HEK293 (cell line): Measurements from ENCODE around the gene BTBD3.

Experiments
- CTCF ChIA-PET: fragments of 350-600 bp; formaldehyde crosslinking; extraction: SDS; loops from one replicate; lab custom pipeline; 2021; ENCODE audit warnings: antibody characterized with exemption; lab: Yijun Ruan, JAX
- POLR2A ChIA-PET: fragments of 300-600 bp; formaldehyde crosslinking; extraction: SDS; loops from one replicate; lab custom pipeline; 2020; ENCODE audit warnings: antibody characterized with exemption, inconsistent platforms; lab: Yijun Ruan, JAX
- H3K27ac ChIP-seq: fragments of 200-500 bp; sonication (Bioruptor generic); 2 replicates; pipeline ENCODE4 v1.5.1; 2014; ENCODE audit warnings: low read depth, low read length, control low read depth, inconsistent platforms; ENCODE audit errors: extremely low read depth
- H3K36me3 ChIP-seq, 2 experiments: fragments of 200-500 bp in 1 of 2; sonication (Bioruptor generic) in 1 of 2; 1 replicate in 1 of 2; 2 replicates in 1 of 2; pipeline ENCODE4 v1.5.1; 2014 to 2017; ENCODE audit warnings: inconsistent platforms in 2 of 2, low read length in 2 of 2; ENCODE audit not compliant: control insufficient read depth in 2 of 2, insufficient read depth in 1 of 2
- H3K4me1 ChIP-seq: fragments of 200-500 bp; sonication (Bioruptor generic); 2 replicates; pipeline ENCODE4 v1.5.1; 2014; ENCODE audit warnings: mild to moderate bottlenecking, low read length, inconsistent platforms; ENCODE audit not compliant: control insufficient read depth, insufficient read depth
- H3K4me3 ChIP-seq: 2 replicates; pipeline ENCODE4 v1.5.1; 2011; ENCODE audit warnings: low read depth, mild to moderate bottlenecking, control low read depth, low read length, moderate library complexity
- H3K9me3 ChIP-seq: fragments of 200-500 bp; sonication (Bioruptor generic); 2 replicates; pipeline ENCODE4 v1.5.1; 2014; ENCODE audit warnings: low read depth, low read length, inconsistent platforms; ENCODE audit not compliant: control insufficient read depth, insufficient read depth
- HOXA7 ChIP-seq: sonication (generic); formaldehyde crosslinking; IDR thresholded peaks from 2 replicates; pipeline ENCODE4 v1.8.1; 2022; ENCODE audit warnings: missing genetic modification reagents, borderline replicate concordance
- RBAK ChIP-seq: fragments of 450-650 bp; formaldehyde crosslinking; IDR thresholded peaks from 2 replicates; pipeline ENCODE4 v1.5.1; 2016; ENCODE audit warnings: missing biosample characterization, missing genetic modification characterization
- REPIN1 ChIP-seq: fragments of 450-650 bp; formaldehyde crosslinking; IDR thresholded peaks from 2 replicates; pipeline ENCODE4 v1.5.1; 2017; ENCODE audit warnings: missing biosample characterization, missing genetic modification characterization, low read depth
- WT1 ChIP-seq: fragments of 450-650 bp; formaldehyde crosslinking; IDR thresholded peaks from 2 replicates; pipeline ENCODE4 v1.5.1; 2016; ENCODE audit warnings: missing biosample characterization, missing genetic modification characterization
- ZBTB8A ChIP-seq: fragments of 450-650 bp; formaldehyde crosslinking; IDR thresholded peaks from 2 replicates; pipeline ENCODE4 v1.5.1; 2016; ENCODE audit warnings: missing biosample characterization, missing genetic modification characterization
- ZNF133 ChIP-seq: fragments of 450-650 bp; formaldehyde crosslinking; IDR thresholded peaks from 2 replicates; pipeline ENCODE4 v1.5.1; 2016; ENCODE audit warnings: missing biosample characterization, missing genetic modification characterization
- ZNF202 ChIP-seq: fragments of 450-650 bp; formaldehyde crosslinking; IDR thresholded peaks from 2 replicates; pipeline ENCODE4 v1.5.1; 2016; ENCODE audit warnings: missing biosample characterization, missing genetic modification characterization, borderline replicate concordance
- ZNF530 ChIP-seq: fragments of 450-650 bp; formaldehyde crosslinking; IDR thresholded peaks from 2 replicates; pipeline ENCODE4 v1.5.1; 2016; ENCODE audit warnings: low read depth, missing biosample characterization, missing genetic modification characterization
- ZNF571 ChIP-seq: fragments of 450-650 bp; formaldehyde crosslinking; IDR thresholded peaks from 2 replicates; pipeline ENCODE4 v1.5.0; 2017; ENCODE audit warnings: missing biosample characterization, missing genetic modification characterization
- ZNF660 ChIP-seq: fragments of 450-650 bp; IDR thresholded peaks from 2 replicates; pipeline ENCODE4 v1.5.1; 2018; ENCODE audit warnings: missing biosample characterization, mild to moderate bottlenecking, missing genetic modification characterization
- ZSCAN23 ChIP-seq: fragments of 450-650 bp; formaldehyde crosslinking; IDR thresholded peaks from 2 replicates; pipeline ENCODE4 v1.5.1; 2016; ENCODE audit warnings: missing biosample characterization, missing genetic modification characterization
- ZXDB ChIP-seq: fragments of 450-650 bp; formaldehyde crosslinking; IDR thresholded peaks from 2 replicates; pipeline ENCODE4 v1.5.1; 2016; ENCODE audit warnings: missing biosample characterization, missing genetic modification characterization
- TF ChIP-seq, protein P1 (sequence below): fragments of 450-650 bp; formaldehyde crosslinking; IDR thresholded peaks from 2 replicates; pipeline ENCODE4 v1.5.1; 2017; ENCODE audit warnings: missing biosample characterization, mild to moderate bottlenecking, missing genetic modification characterization, moderate library complexity
- TF ChIP-seq, protein P2 (sequence below): fragments of 450-650 bp; IDR thresholded peaks from 2 replicates; pipeline ENCODE4 v1.5.1; 2018; ENCODE audit warnings: missing biosample characterization, mild to moderate bottlenecking, missing genetic modification characterization
- TF ChIP-seq, protein P3 (sequence below): fragments of 450-650 bp; formaldehyde crosslinking; IDR thresholded peaks from 2 replicates; pipeline ENCODE4 v1.5.1; 2016; ENCODE audit warnings: missing biosample characterization, missing genetic modification characterization, low read depth
- TF ChIP-seq, protein P4 (sequence below): fragments of 450-650 bp; formaldehyde crosslinking; IDR thresholded peaks from 2 replicates; pipeline ENCODE4 v1.5.1; 2016; ENCODE audit warnings: missing biosample characterization, missing genetic modification characterization
- TF ChIP-seq, protein P5 (sequence below): fragments of 450-650 bp; formaldehyde crosslinking; IDR thresholded peaks from 2 replicates; pipeline ENCODE4 v1.5.1; 2017; ENCODE audit warnings: missing biosample characterization, missing genetic modification characterization

BTBD3 gene

DNA sequence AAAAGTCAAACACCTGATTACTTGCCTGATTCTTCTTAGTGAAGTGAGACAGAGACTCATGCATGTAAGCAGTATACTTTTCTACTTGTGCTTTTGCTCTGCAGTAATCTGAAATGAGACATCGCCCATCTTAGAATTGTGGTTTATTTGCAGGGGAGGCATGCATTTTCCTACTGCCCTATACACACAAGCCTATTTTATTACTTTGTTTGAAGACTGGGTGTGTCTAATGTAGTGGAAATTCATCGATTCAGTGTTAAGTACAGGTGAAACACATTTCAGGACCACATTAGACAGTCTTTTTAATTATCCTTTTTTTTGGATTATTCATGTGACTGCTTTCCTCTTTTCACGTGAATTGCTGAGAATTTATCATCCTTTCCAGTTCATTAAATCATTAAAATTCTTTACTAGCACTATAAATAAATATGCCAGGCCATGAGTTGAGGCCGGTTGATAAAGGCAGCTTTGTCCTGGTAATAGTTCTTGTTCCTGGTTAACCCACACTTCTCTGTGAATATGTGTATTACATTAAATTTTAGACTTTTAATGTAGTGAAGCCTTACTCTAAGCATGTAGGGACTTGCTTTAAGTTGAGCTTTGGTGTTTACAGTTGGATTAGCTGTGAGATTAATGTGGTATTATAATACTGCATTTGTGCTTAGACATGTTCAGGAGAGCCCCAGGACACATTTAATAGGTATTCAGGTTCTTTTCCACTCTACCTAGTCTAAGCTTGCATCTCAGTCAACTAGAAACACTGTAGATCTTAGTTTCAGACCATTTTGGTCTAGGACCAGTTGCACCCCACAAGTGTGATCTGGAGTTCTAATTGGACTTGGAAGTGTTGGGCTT is 10.8 kb upstream of the BTBD3 start:
- TF ChIP-seq, protein P1, sequence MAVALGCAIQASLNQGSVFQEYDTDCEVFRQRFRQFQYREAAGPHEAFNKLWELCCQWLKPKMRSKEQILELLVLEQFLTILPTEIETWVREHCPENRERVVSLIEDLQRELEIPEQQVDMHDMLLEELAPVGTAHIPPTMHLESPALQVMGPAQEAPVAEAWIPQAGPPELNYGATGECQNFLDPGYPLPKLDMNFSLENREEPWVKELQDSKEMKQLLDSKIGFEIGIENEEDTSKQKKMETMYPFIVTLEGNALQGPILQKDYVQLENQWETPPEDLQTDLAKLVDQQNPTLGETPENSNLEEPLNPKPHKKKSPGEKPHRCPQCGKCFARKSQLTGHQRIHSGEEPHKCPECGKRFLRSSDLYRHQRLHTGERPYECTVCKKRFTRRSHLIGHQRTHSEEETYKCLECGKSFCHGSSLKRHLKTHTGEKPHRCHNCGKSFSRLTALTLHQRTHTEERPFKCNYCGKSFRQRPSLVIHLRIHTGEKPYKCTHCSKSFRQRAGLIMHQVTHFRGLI = 0 out of 2 replicates have a peak, but pooled peaks have one; percentile 13
- TF ChIP-seq, protein P2, sequence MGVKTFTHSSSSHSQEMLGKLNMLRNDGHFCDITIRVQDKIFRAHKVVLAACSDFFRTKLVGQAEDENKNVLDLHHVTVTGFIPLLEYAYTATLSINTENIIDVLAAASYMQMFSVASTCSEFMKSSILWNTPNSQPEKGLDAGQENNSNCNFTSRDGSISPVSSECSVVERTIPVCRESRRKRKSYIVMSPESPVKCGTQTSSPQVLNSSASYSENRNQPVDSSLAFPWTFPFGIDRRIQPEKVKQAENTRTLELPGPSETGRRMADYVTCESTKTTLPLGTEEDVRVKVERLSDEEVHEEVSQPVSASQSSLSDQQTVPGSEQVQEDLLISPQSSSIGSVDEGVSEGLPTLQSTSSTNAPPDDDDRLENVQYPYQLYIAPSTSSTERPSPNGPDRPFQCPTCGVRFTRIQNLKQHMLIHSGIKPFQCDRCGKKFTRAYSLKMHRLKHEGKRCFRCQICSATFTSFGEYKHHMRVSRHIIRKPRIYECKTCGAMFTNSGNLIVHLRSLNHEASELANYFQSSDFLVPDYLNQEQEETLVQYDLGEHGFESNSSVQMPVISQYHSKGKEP (tag by site-specific recombination) = 0 out of 2 replicates have a peak, but pooled peaks have one; percentile 17
- no peak for TF ChIP-seq ZBTB8A
- H3K36me3 ChIP-seq = no peaks in the 10 kb centered on the region; a peak in 1 of 3 replicates
- H3K27ac ChIP-seq = no peak overlapping the region
- no peak overlapping the region for H3K4me3 ChIP-seq
- ChIA-PET POLR2A (no interaction called here), CTCF (no interaction called here)
- H3K9me3 ChIP-seq = no peaks in the 10 kb centered on the region
- peaks cover 12% of the 10 kb centered on the region for H3K4me1 ChIP-seq

DNA sequence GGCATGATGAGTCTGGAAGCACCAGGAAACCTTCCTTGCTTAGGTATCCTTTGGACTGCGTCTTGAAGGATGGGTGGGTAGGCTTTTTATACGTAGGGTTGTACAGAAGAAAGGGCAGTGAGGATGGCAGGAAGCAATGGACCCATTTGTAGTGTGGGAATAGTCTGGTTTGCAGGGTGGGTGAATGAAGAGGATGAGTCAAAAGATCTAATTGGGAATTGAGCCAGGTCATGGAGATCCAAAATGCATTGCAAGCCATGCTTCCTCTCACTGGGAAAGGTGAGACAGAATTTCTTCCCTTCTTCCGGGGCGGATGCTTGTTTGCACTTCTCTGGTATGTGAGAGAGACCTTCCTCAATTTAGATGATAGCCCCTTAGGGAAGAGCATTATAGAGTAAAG is 10.1 kb upstream of the BTBD3 start:
- H3K36me3 ChIP-seq = no peaks in the 10 kb centered on the region; a peak in 1 of 3 replicates
- no peak overlapping the region for H3K27ac ChIP-seq
- TF ChIP-seq ZNF530 (tag by site-specific recombination) = no peak
- TF ChIP-seq, protein P3, sequence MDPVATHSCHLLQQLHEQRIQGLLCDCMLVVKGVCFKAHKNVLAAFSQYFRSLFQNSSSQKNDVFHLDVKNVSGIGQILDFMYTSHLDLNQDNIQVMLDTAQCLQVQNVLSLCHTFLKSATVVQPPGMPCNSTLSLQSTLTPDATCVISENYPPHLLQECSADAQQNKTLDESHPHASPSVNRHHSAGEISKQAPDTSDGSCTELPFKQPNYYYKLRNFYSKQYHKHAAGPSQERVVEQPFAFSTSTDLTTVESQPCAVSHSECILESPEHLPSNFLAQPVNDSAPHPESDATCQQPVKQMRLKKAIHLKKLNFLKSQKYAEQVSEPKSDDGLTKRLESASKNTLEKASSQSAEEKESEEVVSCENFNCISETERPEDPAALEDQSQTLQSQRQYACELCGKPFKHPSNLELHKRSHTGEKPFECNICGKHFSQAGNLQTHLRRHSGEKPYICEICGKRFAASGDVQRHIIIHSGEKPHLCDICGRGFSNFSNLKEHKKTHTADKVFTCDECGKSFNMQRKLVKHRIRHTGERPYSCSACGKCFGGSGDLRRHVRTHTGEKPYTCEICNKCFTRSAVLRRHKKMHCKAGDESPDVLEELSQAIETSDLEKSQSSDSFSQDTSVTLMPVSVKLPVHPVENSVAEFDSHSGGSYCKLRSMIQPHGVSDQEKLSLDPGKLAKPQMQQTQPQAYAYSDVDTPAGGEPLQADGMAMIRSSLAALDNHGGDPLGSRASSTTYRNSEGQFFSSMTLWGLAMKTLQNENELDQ = no peak
- TF ChIP-seq RBAK (tag by site-specific recombination) = no peak
- TF ChIP-seq, protein P4, sequence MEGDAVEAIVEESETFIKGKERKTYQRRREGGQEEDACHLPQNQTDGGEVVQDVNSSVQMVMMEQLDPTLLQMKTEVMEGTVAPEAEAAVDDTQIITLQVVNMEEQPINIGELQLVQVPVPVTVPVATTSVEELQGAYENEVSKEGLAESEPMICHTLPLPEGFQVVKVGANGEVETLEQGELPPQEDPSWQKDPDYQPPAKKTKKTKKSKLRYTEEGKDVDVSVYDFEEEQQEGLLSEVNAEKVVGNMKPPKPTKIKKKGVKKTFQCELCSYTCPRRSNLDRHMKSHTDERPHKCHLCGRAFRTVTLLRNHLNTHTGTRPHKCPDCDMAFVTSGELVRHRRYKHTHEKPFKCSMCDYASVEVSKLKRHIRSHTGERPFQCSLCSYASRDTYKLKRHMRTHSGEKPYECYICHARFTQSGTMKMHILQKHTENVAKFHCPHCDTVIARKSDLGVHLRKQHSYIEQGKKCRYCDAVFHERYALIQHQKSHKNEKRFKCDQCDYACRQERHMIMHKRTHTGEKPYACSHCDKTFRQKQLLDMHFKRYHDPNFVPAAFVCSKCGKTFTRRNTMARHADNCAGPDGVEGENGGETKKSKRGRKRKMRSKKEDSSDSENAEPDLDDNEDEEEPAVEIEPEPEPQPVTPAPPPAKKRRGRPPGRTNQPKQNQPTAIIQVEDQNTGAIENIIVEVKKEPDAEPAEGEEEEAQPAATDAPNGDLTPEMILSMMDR (tag by site-specific recombination) = no peak
- TF ChIP-seq ZXDB (tag by site-specific recombination) = no peak
- TF ChIP-seq REPIN1 (tag by site-specific recombination) = no peak
- TF ChIP-seq ZNF660 (tag by site-specific recombination) = no peak
- TF ChIP-seq WT1 = no peak
- TF ChIP-seq ZNF133 (tag by site-specific recombination) = no peak
- no peak for TF ChIP-seq ZSCAN23 (tag by site-specific recombination)
- TF ChIP-seq, protein P5, sequence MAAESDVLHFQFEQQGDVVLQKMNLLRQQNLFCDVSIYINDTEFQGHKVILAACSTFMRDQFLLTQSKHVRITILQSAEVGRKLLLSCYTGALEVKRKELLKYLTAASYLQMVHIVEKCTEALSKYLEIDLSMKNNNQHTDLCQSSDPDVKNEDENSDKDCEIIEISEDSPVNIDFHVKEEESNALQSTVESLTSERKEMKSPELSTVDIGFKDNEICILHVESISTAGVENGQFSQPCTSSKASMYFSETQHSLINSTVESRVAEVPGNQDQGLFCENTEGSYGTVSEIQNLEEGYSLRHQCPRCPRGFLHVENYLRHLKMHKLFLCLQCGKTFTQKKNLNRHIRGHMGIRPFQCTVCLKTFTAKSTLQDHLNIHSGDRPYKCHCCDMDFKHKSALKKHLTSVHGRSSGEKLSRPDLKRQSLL (tag by site-specific recombination) = no peak
- no peak for TF ChIP-seq ZNF571
- TF ChIP-seq HOXA7 (CRISPR knock-in tag) = no peak
- no peak for TF ChIP-seq ZNF202
- no peak for TF ChIP-seq ZBTB8A
- peaks cover 8% of the 10 kb centered on the region for H3K4me1 ChIP-seq
- no peak overlapping the region for H3K4me3 ChIP-seq
- ChIA-PET POLR2A (no interaction called here), CTCF (no interaction called here)
- no peaks in the 10 kb centered on the region for H3K9me3 ChIP-seq
